ENCODE data around the gene RAB3GAP2.

GRCh38 chr1:220121791-220122530 lies 150.3 kb downstream of the RAB3GAP2 start:
- TF ChIP-seq CTCF (IDR thresholded peaks at IDR 0.05 in 8 of 11, conservative IDR thresholded peaks at IDR 0.05 in 3 of 11): no peak
- no peak for TF ChIP-seq POLR2A (IDR thresholded peaks at IDR 0.05)
- TF ChIP-seq POLR2AphosphoS5 (IDR thresholded peaks at IDR 0.05): no peak

Measured in spleen (tissue), 7 donors.